HepG2 (cell line): ENCODE results near the gene NPPB. TPM values are rescaled to one million over a fixed set of nuclear protein-coding genes. Genes with fewer than 3 reads are reported as not detected.

Source experiments
- BRCA1 ChIP-seq: sonication (generic); formaldehyde crosslinking; IDR thresholded peaks from 2 replicates; pipeline ENCODE4 v1.4.0; 2020; ENCODE audit warnings: missing genetic modification reagents
- FOXK1 ChIP-seq: sonication (generic); formaldehyde crosslinking; IDR thresholded peaks from 2 replicates; pipeline ENCODE4 v1.4.0; 2020; ENCODE audit warnings: low read depth, missing genetic modification reagents, borderline replicate concordance
- SP140L ChIP-seq: sonication (generic); formaldehyde crosslinking; IDR thresholded peaks from 2 replicates; pipeline ENCODE4 v1.4.0; 2020; ENCODE audit warnings: missing genetic modification reagents, borderline replicate concordance
- SRSF1 ChIP-seq: fragments of 200-400 bp; formaldehyde crosslinking; optimal IDR thresholded peaks from 2 replicates; pipeline ENCODE3; 2017; ENCODE audit warnings: mild to moderate bottlenecking, low read depth, low read length, moderate library complexity
- ZNF383 ChIP-seq: sonication (generic); formaldehyde crosslinking; IDR thresholded peaks from 2 replicates; pipeline ENCODE4 v1.4.0; 2020; ENCODE audit warnings: missing genetic modification reagents, mild to moderate bottlenecking, borderline replicate concordance
- ZNF562 ChIP-seq: sonication (generic); formaldehyde crosslinking; IDR thresholded peaks from 2 replicates; pipeline ENCODE4 v1.8.0; 2022; ENCODE audit warnings: missing genetic modification reagents, borderline replicate concordance
- ZNF652 ChIP-seq: IDR thresholded peaks from 2 replicates; pipeline ENCODE4 v1.6.1; 2016; ENCODE audit warnings: low read depth, borderline replicate concordance
- polyA plus RNA-seq, 8 experiments: library from polyadenylated mRNA; depleted of rRNA in 3 of 8; stranded (reverse) in 7 of 8; unstranded in 1 of 8; fragments of >200 nt; fragmentation: Illumina TruSeq in 4 of 8; extraction: Trizol in 4 of 8; gene quantifications; 2 replicates each; pipeline versions ENCODE4 v1.2.1 to v1.2.3, GENCODE V29; 2011 to 2016; ENCODE audit warnings: low read depth in 4 of 8, missing spikeins in 1 of 8, mixed read lengths in 1 of 8; ENCODE audit not compliant: insufficient read depth in 1 of 8
- total RNA-seq, 5 experiments: library from RNA; depleted of rRNA; stranded (reverse); fragments of >200 nt; fragmentation: Illumina TruSeq; extraction: Trizol; gene quantifications; 2 replicates each; pipeline ENCODE4 v1.2.3, GENCODE V29; 2016; ENCODE audit warnings: low read depth in 1 of 5
- TF ChIP-seq, protein P1 (sequence below): sonication (generic); formaldehyde crosslinking; IDR thresholded peaks from 2 replicates; pipeline ENCODE4 v1.5.0; 2020; ENCODE audit warnings: mild to moderate bottlenecking, missing genetic modification reagents, borderline replicate concordance
- TF ChIP-seq, protein P2 (sequence below): sonication (generic); formaldehyde crosslinking; IDR thresholded peaks from 2 replicates; pipeline ENCODE4 v1.5.1; 2020; ENCODE audit warnings: missing genetic modification reagents, mild to moderate bottlenecking, borderline replicate concordance
- TF ChIP-seq, protein P3 (sequence below): sonication (generic); formaldehyde crosslinking; IDR thresholded peaks from 2 replicates; pipeline ENCODE4 v1.8.1; 2023; ENCODE audit warnings: missing genetic modification reagents, mild to moderate bottlenecking, borderline replicate concordance

NPPB gene
- total and polyA plus RNA-seq, 2 of the 13 experiments (the other 11 are each of a cell fraction or from before 2014, with no cell fraction given) = 1.9 TPM; not detected in 1

DNA sequence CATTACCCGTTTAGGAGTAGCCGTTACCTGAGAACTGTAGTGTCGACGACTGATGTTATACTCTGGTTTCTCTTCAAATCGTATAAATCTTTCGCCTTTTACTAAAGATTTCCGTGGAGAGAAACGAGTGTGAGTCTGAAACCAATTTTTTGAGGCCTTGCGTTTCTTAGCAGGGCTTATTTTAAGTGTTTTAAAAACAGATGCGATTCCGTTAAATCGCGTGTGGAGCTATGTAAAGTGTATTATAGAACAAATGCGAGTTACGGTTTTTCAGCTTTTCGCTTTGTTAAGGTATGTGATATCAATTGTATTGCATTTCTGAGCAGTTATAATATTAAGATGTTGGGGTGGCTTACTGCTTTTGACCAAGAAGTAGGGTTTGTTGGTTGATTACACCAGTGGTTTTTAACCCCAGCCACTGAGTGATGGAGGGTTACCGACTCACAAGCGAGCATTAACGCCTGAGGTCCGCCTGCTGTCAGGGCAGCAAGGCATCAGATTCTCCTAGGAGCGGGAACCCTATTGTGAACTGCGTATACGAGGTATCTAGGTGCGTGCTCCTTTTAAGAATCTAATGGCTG is 49.4 kb upstream of the NPPB start (continued):
- TF ChIP-seq SP140L (CRISPR knock-in tag) (peak; percentile 82; the same call in 1 of the 2 replicates), SRSF1 (no peak), ZNF652 (CRISPR knock-in tag) (peak; percentile 23; the same call in 1 of the 2 replicates), ZNF562 (CRISPR knock-in tag) (no peak), FOXK1 (CRISPR knock-in tag) (peak; percentile 75), ZNF383 (no peak), BRCA1 (peak; percentile 91)
- TF ChIP-seq, protein P1, sequence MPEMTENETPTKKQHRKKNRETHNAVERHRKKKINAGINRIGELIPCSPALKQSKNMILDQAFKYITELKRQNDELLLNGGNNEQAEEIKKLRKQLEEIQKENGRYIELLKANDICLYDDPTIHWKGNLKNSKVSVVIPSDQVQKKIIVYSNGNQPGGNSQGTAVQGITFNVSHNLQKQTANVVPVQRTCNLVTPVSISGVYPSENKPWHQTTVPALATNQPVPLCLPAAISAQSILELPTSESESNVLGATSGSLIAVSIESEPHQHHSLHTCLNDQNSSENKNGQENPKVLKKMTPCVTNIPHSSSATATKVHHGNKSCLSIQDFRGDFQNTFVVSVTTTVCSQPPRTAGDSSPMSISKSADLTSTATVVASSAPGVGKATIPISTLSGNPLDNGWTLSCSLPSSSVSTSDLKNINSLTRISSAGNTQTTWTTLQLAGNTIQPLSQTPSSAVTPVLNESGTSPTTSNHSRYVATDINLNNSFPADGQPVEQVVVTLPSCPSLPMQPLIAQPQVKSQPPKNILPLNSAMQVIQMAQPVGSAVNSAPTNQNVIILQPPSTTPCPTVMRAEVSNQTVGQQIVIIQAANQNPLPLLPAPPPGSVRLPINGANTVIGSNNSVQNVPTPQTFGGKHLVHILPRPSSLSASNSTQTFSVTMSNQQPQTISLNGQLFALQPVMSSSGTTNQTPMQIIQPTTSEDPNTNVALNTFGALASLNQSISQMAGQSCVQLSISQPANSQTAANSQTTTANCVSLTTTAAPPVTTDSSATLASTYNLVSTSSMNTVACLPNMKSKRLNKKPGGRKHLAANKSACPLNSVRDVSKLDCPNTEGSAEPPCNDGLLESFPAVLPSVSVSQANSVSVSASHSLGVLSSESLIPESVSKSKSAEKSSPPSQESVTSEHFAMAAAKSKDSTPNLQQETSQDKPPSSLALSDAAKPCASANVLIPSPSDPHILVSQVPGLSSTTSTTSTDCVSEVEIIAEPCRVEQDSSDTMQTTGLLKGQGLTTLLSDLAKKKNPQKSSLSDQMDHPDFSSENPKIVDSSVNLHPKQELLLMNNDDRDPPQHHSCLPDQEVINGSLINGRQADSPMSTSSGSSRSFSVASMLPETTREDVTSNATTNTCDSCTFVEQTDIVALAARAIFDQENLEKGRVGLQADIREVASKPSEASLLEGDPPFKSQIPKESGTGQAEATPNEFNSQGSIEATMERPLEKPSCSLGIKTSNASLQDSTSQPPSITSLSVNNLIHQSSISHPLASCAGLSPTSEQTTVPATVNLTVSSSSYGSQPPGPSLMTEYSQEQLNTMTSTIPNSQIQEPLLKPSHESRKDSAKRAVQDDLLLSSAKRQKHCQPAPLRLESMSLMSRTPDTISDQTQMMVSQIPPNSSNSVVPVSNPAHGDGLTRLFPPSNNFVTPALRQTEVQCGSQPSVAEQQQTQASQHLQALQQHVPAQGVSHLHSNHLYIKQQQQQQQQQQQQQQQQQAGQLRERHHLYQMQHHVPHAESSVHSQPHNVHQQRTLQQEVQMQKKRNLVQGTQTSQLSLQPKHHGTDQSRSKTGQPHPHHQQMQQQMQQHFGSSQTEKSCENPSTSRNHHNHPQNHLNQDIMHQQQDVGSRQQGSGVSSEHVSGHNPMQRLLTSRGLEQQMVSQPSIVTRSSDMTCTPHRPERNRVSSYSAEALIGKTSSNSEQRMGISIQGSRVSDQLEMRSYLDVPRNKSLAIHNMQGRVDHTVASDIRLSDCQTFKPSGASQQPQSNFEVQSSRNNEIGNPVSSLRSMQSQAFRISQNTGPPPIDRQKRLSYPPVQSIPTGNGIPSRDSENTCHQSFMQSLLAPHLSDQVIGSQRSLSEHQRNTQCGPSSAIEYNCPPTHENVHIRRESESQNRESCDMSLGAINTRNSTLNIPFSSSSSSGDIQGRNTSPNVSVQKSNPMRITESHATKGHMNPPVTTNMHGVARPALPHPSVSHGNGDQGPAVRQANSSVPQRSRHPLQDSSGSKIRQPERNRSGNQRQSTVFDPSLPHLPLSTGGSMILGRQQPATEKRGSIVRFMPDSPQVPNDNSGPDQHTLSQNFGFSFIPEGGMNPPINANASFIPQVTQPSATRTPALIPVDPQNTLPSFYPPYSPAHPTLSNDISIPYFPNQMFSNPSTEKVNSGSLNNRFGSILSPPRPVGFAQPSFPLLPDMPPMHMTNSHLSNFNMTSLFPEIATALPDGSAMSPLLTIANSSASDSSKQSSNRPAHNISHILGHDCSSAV (CRISPR knock-in tag) = no peak
- TF ChIP-seq, protein P2, sequence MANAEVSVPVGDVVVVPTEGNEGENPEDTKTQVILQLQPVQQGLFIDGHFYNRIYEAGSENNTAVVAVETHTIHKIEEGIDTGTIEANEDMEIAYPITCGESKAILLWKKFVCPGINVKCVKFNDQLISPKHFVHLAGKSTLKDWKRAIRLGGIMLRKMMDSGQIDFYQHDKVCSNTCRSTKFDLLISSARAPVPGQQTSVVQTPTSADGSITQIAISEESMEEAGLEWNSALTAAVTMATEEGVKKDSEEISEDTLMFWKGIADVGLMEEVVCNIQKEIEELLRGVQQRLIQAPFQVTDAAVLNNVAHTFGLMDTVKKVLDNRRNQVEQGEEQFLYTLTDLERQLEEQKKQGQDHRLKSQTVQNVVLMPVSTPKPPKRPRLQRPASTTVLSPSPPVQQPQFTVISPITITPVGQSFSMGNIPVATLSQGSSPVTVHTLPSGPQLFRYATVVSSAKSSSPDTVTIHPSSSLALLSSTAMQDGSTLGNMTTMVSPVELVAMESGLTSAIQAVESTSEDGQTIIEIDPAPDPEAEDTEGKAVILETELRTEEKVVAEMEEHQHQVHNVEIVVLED (CRISPR knock-in tag) = peak; percentile 69
- TF ChIP-seq, protein P3, sequence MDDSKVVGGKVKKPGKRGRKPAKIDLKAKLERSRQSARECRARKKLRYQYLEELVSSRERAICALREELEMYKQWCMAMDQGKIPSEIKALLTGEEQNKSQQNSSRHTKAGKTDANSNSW (CRISPR knock-in tag) = 0 out of 2 replicates have a peak, but pooled peaks have one; percentile 68
